SKM-1 (cell line): Measurements from ENCODE around the gene UBE2L3.
A peak's percentile ranks its signal among the peaks of the same experiment; 100 is the strongest.
"Not testable (repeated sequence)": the region's sequence is repeated elsewhere in the genome, so short reads cannot be mapped to it uniquely, and the experiment has no call there.

Source experiments
- DNase-seq: peaks from one replicate; lab custom pipeline; 2025; ENCODE audit not compliant: unreplicated experiment; lab: John Stamatoyannopoulos, UW

Gene UBE2L3

GRCh38 chr22:21599053-21599893 lies 31.8 kb downstream of the UBE2L3 start:
- no peak for DNase-seq

- DNase-seq, result no peak
These were observed 35.1 kb downstream of the UBE2L3 start for GRCh38 chr22:21602579-21602978.

GRCh38 chr22:21603973-21604372 lies 36.5 kb downstream of the UBE2L3 start:
- no peak for DNase-seq

GRCh38 chr22:21605887-21606564 lies 38.5 kb downstream of the UBE2L3 start:
- DNase-seq, result no peak

GRCh38 chr22:21606775-21607174 lies 39.3 kb downstream of the UBE2L3 start:
- DNase-seq, result no peak

GRCh38 chr22:21609556-21610157 lies 42.1 kb downstream of the UBE2L3 start:
- not testable (repeated sequence) for DNase-seq

- no peak for DNase-seq
These were observed 43.9 kb downstream of the UBE2L3 start for GRCh38 chr22:21611210-21611977.

GRCh38 chr22:21612858-21613257 lies 45.3 kb downstream of the UBE2L3 start:
- no peak for DNase-seq

- no peak for DNase-seq
These were observed 46.2 kb downstream of the UBE2L3 start for GRCh38 chr22:21613553-21614233.

GRCh38 chr22:21615731-21616130 lies 48.2 kb downstream of the UBE2L3 start:
- DNase-seq, result no peak

- DNase-seq, result not testable (repeated sequence)
These were observed 49.8 kb downstream of the UBE2L3 start for GRCh38 chr22:21617337-21617736.

GRCh38 chr22:21621025-21621424 lies 53.5 kb downstream of the UBE2L3 start:
- no peak for DNase-seq

GRCh38 chr22:21622011-21622918 lies 54.8 kb downstream of the UBE2L3 start:
- DNase-seq, result peak; percentile 18

GRCh38 chr22:21622919-21623647 lies 55.6 kb downstream of the UBE2L3 start:
- no peak for DNase-seq

- no peak for DNase-seq
These were observed 56.1 kb downstream of the UBE2L3 start for GRCh38 chr22:21623648-21623970.

- no peak for DNase-seq
These were observed 56.8 kb downstream of the UBE2L3 start for GRCh38 chr22:21624120-21624879.

- no peak for DNase-seq
These were observed 57.6 kb downstream of the UBE2L3 start for GRCh38 chr22:21624880-21625791.
